HG03342 (cell line): Measurements from ENCODE around the gene COBLL1.

Source experiments
- ATAC-seq: cut with Tn5 transposase; IDR thresholded peaks from one replicate; pipeline ENCODE4 v1.9.1; 2021; ENCODE audit warnings: mild to moderate bottlenecking, moderate library complexity; ENCODE audit not compliant: unreplicated experiment

COBLL1 gene

GRCh38 chr2:164642946-164643555 is 198.6 kb downstream of the COBLL1 start:
- no peak for ATAC-seq

- ATAC-seq, result no peak
These were observed 199.4 kb downstream of the COBLL1 start for GRCh38 chr2:164642268-164642667.
